NK-92 treated with Interleukin-12 subunit alpha and Interleukin-12 subunit beta, amount 100 ng/mL, for 24 hours (cell line): Measurements from ENCODE around the gene NKIRAS2.

Experiments used
- DNase-seq: peaks from one replicate; lab custom pipeline; 2025; lab: John Stamatoyannopoulos, UW

Gene NKIRAS2

GRCh38 chr17:42019509-42020404 lies at the start of gene NKIRAS2:
Gene NKIRAS2 (plus strand): TSS chr17:42020090. CDS start chr17:42021578, 1,488 bp downstream.
- peak; percentile 89 for DNase-seq

GRCh38 chr17:41970901-41971331 lies 49.0 kb upstream of the NKIRAS2 start:
- DNase-seq, result no peak

DNA sequence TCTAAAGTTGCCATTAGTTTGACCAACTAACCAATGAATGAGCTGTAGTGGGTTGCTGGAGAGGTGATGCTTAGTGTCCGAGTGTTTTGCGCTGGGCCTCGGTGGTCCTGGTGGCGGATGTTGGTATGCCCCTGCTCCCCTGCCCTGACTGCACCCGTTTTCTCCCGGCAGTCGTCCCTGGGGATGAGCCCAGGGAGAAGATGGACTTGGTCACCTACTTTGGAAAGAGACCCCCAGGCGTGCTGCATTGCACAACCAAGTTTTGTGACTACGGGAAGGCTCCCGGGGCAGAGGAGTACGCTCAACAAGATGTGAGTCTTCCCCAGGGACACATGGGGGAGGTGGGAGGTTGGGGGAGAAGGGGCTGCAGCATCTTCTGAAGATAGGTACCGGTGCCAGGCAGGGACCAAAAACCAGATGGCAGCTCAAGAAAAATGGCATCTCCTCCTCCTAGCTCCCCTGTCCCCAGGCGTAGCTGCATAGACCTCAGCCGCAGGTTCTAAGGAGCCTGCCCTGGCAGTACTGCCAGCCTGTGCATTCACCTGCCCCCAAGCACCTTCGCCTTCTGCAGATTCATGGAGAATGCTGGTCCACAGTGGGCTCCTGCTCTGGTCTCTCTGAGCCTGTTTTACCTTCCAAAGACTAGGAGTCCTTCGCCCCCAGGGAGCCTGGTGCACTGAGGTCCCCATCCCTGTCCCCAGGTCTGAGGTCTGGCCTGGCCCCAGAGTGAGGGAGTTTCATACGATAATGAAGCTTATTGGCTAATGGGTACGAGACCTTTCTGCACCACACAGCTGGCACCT lies 48.0 kb upstream of the NKIRAS2 start:
- no peak for DNase-seq

- no peak for DNase-seq
Measured at GRCh38 chr17:41972571-41973407, 47.1 kb upstream of the NKIRAS2 start.

GRCh38 chr17:41973408-41973811 lies 46.5 kb upstream of the NKIRAS2 start:
- DNase-seq, result no peak

DNA sequence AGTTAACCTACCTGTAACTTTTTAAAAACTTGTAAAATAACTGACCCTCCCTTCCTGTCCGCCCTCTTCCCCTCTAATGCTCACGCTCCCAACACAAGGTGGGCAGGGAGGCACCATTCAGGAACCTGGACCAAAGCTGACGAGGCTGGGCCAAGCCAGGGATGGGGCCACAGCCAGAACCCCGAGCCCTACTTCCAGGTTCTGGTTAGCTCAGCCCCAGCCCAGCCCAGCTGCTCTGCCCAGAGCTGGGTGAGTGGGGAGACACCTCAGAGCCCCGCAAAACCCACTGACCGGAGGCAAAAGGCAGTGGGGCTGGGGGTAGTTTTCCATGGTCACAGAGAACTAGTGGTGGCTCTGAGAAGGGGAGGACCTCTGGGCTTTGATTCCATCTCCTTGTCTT lies 45.9 kb upstream of the NKIRAS2 start:
- DNase-seq, result no peak

GRCh38 chr17:41974658-41975057 lies 45.2 kb upstream of the NKIRAS2 start:
- DNase-seq, result no peak

DNA sequence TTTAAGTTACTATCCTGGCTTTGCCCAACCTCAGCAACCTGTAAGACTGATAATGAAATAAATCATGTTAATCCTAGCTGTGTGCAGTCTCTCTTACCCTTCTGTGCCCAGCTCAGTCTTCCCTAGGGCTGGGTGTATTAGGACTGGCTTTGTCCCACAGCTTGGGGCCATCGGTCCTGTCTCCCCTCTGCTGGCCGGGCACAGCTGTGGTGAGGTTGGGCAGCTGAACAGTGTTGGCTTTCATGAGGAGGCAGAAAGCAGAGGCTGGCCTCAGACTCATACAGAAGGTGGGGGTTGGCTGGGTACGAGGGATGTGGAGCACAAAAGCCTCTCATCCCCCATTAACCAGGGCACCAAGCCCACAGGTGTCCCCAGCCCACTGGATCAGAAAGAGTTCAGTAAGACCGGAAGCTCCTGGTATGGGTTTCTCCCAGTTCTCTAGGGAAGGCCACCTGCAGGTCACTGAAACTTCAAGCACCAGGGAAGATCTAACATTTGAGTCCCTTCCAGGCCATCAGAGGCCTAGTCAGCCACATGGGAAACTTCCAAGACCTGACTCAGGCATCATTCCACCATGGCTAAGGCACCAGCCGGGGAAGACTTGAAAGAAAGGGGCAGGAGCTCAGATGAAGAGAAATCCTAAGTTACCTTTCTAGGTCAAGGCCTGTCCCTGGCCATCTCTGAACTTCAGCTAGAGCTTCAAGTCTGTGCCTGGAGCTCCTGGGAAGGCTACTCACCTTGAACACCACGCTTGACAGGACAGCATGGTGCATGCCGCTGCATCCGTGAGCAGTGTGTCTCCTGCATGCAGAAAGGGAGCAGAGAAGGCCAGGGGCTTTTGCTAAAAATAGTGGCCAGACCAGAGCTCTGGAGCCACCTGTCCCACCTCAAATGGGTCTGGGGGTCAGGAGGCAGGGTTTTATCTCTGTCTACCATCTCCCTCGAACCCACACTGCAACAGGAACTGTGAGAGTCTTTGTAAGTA lies 44.5 kb upstream of the NKIRAS2 start:
- DNase-seq, result no peak

DNA sequence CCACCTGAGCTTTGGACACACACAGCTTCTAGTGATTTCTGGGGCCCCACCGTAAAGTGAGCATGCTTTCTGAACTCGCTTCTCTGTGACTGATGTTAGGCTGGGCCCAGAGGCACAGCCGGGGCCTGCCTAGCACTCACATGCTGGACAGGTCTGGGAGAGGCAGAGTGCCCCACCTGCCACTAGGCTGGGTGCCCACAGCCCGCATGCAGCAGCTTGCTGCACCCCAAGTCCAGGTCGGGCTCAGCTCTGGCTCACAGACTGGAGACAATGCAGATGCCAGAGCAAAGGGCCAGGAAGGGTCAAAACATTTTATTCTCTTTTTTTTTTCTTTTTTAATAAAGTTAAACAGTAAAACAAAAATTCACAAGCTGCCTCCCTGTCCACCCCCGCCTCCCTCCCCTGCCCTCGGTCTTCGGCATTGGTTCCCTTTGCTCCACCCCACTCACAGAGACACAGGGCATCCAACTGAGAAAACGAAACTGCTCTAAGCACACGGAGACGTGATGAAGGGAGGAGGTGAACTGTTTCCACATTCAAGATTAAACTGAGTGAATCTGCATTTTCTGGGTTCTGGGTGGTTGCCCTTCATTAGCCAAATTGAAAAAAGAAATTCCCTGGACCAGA lies 43.6 kb upstream of the NKIRAS2 start:
- DNase-seq, result no peak

- no peak for DNase-seq
Measured at GRCh38 chr17:41977991-41978390, 41.9 kb upstream of the NKIRAS2 start.

GRCh38 chr17:41982026-41982760 lies 37.7 kb upstream of the NKIRAS2 start:
- no peak for DNase-seq

GRCh38 chr17:41984454-41984853 lies 35.4 kb upstream of the NKIRAS2 start:
- no peak for DNase-seq

- no peak for DNase-seq
Measured at GRCh38 chr17:41985919-41986318, 34.0 kb upstream of the NKIRAS2 start.

DNA sequence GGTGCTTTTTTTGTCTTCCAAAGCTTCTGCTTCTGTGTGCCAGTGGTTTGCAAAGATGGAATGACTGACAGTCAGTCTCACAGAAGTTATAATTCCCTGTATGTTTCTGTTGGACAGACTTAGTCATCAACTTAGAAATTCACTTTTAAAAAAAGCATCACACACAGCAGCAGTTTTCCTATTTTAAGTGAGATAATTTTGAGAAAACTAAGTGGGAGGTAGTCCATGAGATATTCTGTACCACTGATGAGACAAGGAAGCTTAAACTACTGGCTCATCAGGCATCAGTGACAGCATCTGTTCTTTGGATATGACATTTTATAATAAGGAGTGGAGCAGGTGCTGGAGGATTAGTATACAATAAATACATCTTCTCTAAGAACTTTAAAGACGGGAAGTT lies 33.3 kb upstream of the NKIRAS2 start:
- DNase-seq, result no peak

GRCh38 chr17:41987642-41988041 lies 32.2 kb upstream of the NKIRAS2 start:
- peak; percentile 18 for DNase-seq

GRCh38 chr17:41988418-41988817 lies 31.5 kb upstream of the NKIRAS2 start:
- DNase-seq, result no peak

- no peak for DNase-seq
Measured at GRCh38 chr17:41989702-41990419, 30.0 kb upstream of the NKIRAS2 start.

DNA sequence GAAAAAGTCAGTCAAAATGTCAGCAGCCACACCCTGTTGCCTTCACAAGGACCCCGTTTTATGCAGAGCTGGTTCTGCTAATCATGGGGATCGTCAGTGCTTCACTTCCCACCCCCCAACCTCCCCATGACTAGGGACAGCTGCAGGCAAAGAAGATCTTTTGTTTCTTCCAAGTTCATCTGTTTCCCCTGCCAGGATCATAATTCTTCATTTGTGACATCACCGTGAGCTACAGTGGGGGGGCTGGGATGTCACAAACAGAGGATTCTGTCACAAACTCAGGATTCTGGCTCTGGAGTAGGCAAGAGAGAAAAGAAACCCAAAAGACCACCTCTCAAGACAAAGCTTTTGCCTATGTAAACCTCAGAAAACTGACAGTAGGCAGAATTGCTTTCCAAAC lies 27.3 kb upstream of the NKIRAS2 start:
- no peak for DNase-seq

GRCh38 chr17:41996855-41997164 lies 23.1 kb upstream of the NKIRAS2 start:
- no peak for DNase-seq
